K562 (cell line): ENCODE results near the gene KAZALD1. TPM values are rescaled to one million over a fixed set of nuclear protein-coding genes. Genes with fewer than 3 reads are reported as not detected.

Source experiments
- ELF4 ChIP-seq: fragments of 450-650 bp; formaldehyde crosslinking; IDR thresholded peaks from 2 replicates; pipeline ENCODE4 v1.4.0; 2022; ENCODE audit warnings: missing genetic modification characterization
- HNRNPL ChIP-seq: fragments of 200-400 bp; formaldehyde crosslinking; IDR thresholded peaks from 2 replicates; pipeline ENCODE4 v1.6.1; 2017; ENCODE audit warnings: low read depth, mild to moderate bottlenecking, low read length
- L3MBTL2 ChIP-seq: fragments of 450-650 bp; IDR thresholded peaks from 2 replicates; pipeline ENCODE4 v1.6.1; 2016; ENCODE audit warnings: mild to moderate bottlenecking, moderate library complexity
- NFATC3 ChIP-seq: fragments of 450-650 bp; IDR thresholded peaks from 2 replicates; pipeline ENCODE4 v1.6.1; 2017; ENCODE audit warnings: mild to moderate bottlenecking
- NFXL1 ChIP-seq: fragments of 450-650 bp; formaldehyde crosslinking; IDR thresholded peaks from 2 replicates; pipeline ENCODE4 v1.4.0; 2021; ENCODE audit warnings: mild to moderate bottlenecking
- SNIP1 ChIP-seq: fragments of 450-650 bp; IDR thresholded peaks from 2 replicates; pipeline ENCODE4 v1.7.1; 2017; ENCODE audit warnings: low read depth, mild to moderate bottlenecking
- ZKSCAN1 ChIP-seq: fragments of 150-350 bp; IDR thresholded peaks from 2 replicates; pipeline ENCODE4 v1.6.1; 2016; ENCODE audit warnings: low read depth, low read length
- ZNF23 ChIP-seq: fragments of 250-450 bp; sonication (Bioruptor Pico); IDR thresholded peaks from 2 replicates; pipeline ENCODE4 v1.4.0; 2020; ENCODE audit warnings: mild to moderate bottlenecking
- ZNF239 ChIP-seq: fragments of 250-450 bp; sonication (Bioruptor Pico); IDR thresholded peaks from 2 replicates; pipeline ENCODE4 v1.4.0; 2020; ENCODE audit warnings: mild to moderate bottlenecking
- ZNF324 ChIP-seq: fragments of 250-450 bp; sonication (Bioruptor Pico); IDR thresholded peaks from 2 replicates; pipeline ENCODE4 v1.4.0; 2020; ENCODE audit warnings: mild to moderate bottlenecking
- ZNF717 ChIP-seq: fragments of 250-450 bp; sonication (Bioruptor Pico); IDR thresholded peaks from 2 replicates; pipeline ENCODE4 v1.5.0; 2021
- polyA plus RNA-seq, 8 experiments: library from polyadenylated mRNA; depleted of rRNA in 4 of 8; stranded (reverse) in 5 of 8; unstranded in 3 of 8; fragments of >200 nt; fragmentation: Nextera tagmentation in 2 of 8; fragmentation: Illumina TruSeq in 1 of 8; extraction: Ambion mirVana in 2 of 8; extraction: Trizol in 1 of 8; gene quantifications; 2 replicates each; pipeline versions ENCODE4 v1.2.1 to v1.2.3, GENCODE V29; 2011 to 2014; ENCODE audit warnings: inconsistent platforms in 1 of 8, missing spikeins in 1 of 8
- total RNA-seq, 7 experiments: library from RNA; depleted of rRNA in 6 of 7; stranded (reverse); fragments of >200 nt in 6 of 7; fragmentation: Illumina TruSeq in 2 of 7; extraction: Trizol in 2 of 7; gene quantifications; 2 replicates each; pipeline versions ENCODE4 v1.2.1 to v1.2.3, GENCODE V29; 2011 to 2021; ENCODE audit warnings: low replicate concordance in 1 of 7
- TF ChIP-seq, protein P1 (sequence below), 2 experiments: fragments of 450-650 bp in 1 of 2; sonication (generic) in 1 of 2; formaldehyde crosslinking in 1 of 2; IDR thresholded peaks; 2 replicates each; pipeline versions ENCODE4 v1.7.1 to v1.9.0; 2016 to 2022; ENCODE audit warnings: inconsistent platforms in 1 of 2, mild to moderate bottlenecking in 1 of 2, missing genetic modification reagents in 1 of 2
- TF ChIP-seq, protein P2 (sequence below): fragments of 250-450 bp; sonication (Bioruptor Pico); IDR thresholded peaks from 2 replicates; pipeline ENCODE4 v1.4.0; 2020; ENCODE audit warnings: mild to moderate bottlenecking, moderate library complexity
- TF ChIP-seq, protein P3 (sequence below): fragments of 450-650 bp; formaldehyde crosslinking; IDR thresholded peaks from 2 replicates; pipeline ENCODE4 v1.4.0; 2022; ENCODE audit warnings: mild to moderate bottlenecking, moderate library complexity
- TF ChIP-seq, protein P4 (sequence below): fragments of 450-650 bp; IDR thresholded peaks from 2 replicates; pipeline ENCODE4 v1.6.1; 2017; ENCODE audit warnings: antibody characterized with exemption

KAZALD1 gene
- total and polyA plus RNA-seq, 9 of the 15 experiments (the other 6 are each of a cell fraction or from before 2014, with no cell fraction given): 0.15 to 10.0 (median 4.9) TPM

DNA sequence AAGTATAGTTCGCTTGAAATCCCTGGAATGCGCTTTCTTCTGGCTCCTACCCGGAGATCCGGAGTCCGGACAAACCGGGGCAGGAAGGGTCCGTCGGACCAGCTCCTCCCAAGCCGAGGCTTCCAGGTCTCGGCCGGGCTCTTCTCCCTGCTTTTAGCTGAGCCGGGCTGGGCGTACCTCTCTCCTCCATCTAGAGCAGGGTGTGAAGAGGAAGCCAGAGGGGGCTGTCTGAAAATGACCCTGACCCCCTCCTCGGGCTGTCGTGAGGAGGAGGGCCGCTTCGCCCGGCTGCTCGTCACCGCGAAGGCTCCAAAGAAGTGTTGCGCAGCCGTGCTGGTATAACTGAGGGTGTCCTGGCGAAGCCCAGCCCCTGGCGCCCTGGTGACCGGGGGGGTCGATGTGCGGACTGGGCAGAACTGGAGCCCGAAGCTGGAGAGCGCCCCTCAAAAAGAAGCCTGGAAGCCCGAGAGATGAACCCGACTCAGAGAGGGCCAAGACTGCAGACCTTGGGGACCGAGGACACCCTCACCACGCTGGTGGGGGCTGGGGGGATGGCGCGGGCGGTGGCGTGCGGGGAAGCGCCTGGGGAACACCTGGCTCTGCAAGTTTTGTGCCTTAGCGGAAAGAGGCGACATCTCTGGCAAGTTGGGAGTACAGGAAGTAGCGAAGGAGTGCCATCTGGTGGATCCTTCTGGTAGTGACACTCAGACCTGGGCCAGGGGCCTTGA, 5.7 kb downstream of the KAZALD1 start (continued):
- TF ChIP-seq, protein P1, sequence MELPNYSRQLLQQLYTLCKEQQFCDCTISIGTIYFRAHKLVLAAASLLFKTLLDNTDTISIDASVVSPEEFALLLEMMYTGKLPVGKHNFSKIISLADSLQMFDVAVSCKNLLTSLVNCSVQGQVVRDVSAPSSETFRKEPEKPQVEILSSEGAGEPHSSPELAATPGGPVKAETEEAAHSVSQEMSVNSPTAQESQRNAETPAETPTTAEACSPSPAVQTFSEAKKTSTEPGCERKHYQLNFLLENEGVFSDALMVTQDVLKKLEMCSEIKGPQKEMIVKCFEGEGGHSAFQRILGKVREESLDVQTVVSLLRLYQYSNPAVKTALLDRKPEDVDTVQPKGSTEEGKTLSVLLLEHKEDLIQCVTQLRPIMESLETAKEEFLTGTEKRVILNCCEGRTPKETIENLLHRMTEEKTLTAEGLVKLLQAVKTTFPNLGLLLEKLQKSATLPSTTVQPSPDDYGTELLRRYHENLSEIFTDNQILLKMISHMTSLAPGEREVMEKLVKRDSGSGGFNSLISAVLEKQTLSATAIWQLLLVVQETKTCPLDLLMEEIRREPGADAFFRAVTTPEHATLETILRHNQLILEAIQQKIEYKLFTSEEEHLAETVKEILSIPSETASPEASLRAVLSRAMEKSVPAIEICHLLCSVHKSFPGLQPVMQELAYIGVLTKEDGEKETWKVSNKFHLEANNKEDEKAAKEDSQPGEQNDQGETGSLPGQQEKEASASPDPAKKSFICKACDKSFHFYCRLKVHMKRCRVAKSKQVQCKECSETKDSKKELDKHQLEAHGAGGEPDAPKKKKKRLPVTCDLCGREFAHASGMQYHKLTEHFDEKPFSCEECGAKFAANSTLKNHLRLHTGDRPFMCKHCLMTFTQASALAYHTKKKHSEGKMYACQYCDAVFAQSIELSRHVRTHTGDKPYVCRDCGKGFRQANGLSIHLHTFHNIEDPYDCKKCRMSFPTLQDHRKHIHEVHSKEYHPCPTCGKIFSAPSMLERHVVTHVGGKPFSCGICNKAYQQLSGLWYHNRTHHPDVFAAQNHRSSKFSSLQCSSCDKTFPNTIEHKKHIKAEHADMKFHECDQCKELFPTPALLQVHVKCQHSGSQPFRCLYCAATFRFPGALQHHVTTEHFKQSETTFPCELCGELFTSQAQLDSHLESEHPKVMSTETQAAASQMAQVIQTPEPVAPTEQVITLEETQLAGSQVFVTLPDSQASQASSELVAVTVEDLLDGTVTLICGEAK (IDR thresholded peaks at IDR 0.05): 0 out of 2 replicates have a peak, but pooled peaks have one; percentile 18
- TF ChIP-seq, protein P1 (CRISPR knock-in tag; IDR thresholded peaks at IDR 0.05): no peak
- TF ChIP-seq SNIP1: no peak
- no peak for TF ChIP-seq ZKSCAN1
- TF ChIP-seq ZNF717: no peak
- TF ChIP-seq, protein P2, sequence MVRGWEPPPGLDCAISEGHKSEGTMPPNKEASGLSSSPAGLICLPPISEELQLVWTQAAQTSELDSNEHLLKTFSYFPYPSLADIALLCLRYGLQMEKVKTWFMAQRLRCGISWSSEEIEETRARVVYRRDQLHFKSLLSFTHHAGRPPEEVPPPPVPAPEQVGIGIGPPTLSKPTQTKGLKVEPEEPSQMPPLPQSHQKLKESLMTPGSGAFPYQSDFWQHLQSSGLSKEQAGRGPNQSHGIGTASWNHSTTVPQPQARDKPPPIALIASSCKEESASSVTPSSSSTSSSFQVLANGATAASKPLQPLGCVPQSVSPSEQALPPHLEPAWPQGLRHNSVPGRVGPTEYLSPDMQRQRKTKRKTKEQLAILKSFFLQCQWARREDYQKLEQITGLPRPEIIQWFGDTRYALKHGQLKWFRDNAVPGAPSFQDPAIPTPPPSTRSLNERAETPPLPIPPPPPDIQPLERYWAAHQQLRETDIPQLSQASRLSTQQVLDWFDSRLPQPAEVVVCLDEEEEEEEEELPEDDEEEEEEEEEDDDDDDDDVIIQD (CRISPR knock-in tag): no peak
- TF ChIP-seq ZNF23: no peak
- TF ChIP-seq ZNF324 (CRISPR knock-in tag): no peak
- TF ChIP-seq, protein P3, sequence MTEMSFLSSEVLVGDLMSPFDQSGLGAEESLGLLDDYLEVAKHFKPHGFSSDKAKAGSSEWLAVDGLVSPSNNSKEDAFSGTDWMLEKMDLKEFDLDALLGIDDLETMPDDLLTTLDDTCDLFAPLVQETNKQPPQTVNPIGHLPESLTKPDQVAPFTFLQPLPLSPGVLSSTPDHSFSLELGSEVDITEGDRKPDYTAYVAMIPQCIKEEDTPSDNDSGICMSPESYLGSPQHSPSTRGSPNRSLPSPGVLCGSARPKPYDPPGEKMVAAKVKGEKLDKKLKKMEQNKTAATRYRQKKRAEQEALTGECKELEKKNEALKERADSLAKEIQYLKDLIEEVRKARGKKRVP (CRISPR knock-in tag): no peak
- peak; percentile 62; the same call in 1 of the 2 replicates for TF ChIP-seq L3MBTL2
- no peak for TF ChIP-seq ZNF239 (CRISPR knock-in tag)
- TF ChIP-seq NFXL1 (CRISPR knock-in tag): no peak
- TF ChIP-seq ELF4: no peak
- TF ChIP-seq, protein P4, sequence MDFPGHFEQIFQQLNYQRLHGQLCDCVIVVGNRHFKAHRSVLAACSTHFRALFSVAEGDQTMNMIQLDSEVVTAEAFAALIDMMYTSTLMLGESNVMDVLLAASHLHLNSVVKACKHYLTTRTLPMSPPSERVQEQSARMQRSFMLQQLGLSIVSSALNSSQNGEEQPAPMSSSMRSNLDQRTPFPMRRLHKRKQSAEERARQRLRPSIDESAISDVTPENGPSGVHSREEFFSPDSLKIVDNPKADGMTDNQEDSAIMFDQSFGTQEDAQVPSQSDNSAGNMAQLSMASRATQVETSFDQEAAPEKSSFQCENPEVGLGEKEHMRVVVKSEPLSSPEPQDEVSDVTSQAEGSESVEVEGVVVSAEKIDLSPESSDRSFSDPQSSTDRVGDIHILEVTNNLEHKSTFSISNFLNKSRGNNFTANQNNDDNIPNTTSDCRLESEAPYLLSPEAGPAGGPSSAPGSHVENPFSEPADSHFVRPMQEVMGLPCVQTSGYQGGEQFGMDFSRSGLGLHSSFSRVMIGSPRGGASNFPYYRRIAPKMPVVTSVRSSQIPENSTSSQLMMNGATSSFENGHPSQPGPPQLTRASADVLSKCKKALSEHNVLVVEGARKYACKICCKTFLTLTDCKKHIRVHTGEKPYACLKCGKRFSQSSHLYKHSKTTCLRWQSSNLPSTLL: no peak
- no peak for TF ChIP-seq HNRNPL
- no peak for TF ChIP-seq NFATC3
